Keratinocyte (primary cell): ENCODE measurements around the gene GRB10.

ENCODE experiments used
- CTCF ChIP-seq, 3 experiments: IDR thresholded peaks in 1 of 3; conservative IDR thresholded peaks in 1 of 3; optimal IDR thresholded peaks in 1 of 3; 2 replicates in 2 of 3; 3 replicates in 1 of 3; pipeline versions ENCODE3 to v1.5.1; 2011; ENCODE audit warnings: low read length in 3 of 3, mild to moderate bottlenecking in 3 of 3, moderate library complexity in 2 of 3, control low read depth in 1 of 3, inconsistent platforms in 1 of 3; ENCODE audit not compliant: insufficient read depth in 2 of 3; ENCODE audit errors: extremely low read depth in 1 of 3
- EZH2 ChIP-seq: IDR thresholded peaks from one replicate; pipeline ENCODE4 v1.6.1; 2012; ENCODE audit warnings: inconsistent platforms, mild to moderate bottlenecking, low read length, moderate library complexity

DNA sequence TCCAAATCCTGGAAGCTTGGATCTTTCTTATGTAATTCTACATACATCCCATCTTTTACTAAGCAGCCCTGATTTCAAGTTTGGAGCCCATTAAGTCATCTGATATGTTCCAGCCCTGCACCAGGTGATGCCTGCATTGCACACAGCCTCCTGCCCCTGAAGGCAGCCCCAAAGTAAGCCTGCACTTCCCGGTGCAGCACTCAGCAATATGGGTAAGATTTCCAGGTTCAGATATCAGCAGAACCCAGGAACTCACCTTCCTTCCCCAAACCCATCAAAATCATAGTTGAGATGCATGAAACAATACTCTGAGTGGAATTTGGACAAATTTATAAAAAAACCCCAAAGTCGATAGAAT lies 217.2 kb downstream of the GRB10 start:
- TF ChIP-seq EZH2 (no peak), CTCF (optimal IDR thresholded peaks at IDR 0.05 in 1 of 3, IDR thresholded peaks at IDR 0.05 in 1 of 3, conservative IDR thresholded peaks at IDR 0.05 in 1 of 3; ENCODE audit: extremely low read depth in 1 of 3, insufficient read depth in 2 of 3, low read length in 3 of 3) (no peak)
